ENCODE data around the gene AIP. TPM values are rescaled to one million over a fixed set of nuclear protein-coding genes. Genes with fewer than 3 reads are reported as not detected.

Gene AIP
- total and polyA plus RNA-seq, 9 of the 15 experiments (the other 6 are each of a cell fraction or from before 2014, with no cell fraction given) = 5.2 to 92.5 (median 52.7) TPM

- TF ChIP-seq LARP7 (IDR thresholded peaks at IDR 0.05) = no peak
- no peak for TF ChIP-seq DIDO1 (tag; IDR thresholded peaks at IDR 0.05; ENCODE audit: low read depth)
- peak; percentile 98 for TF ChIP-seq TFE3 (CRISPR knock-in tag; IDR thresholded peaks at IDR 0.05)
- no peak for TF ChIP-seq RCOR1 (IDR thresholded peaks at IDR 0.05; ENCODE audit: borderline replicate concordance in 1 of 2, low read depth in 2 of 2, low read length in 2 of 2)
- TF ChIP-seq NEUROD1 (IDR thresholded peaks at IDR 0.05; ENCODE audit: borderline replicate concordance, low read depth, low read length, partially characterized antibody) = no peak
- TF ChIP-seq PRMT5 (CRISPR knock-in tag; IDR thresholded peaks at IDR 0.05) = no peak
- TF ChIP-seq FOXA3 (CRISPR knock-in tag; conservative IDR thresholded peaks at IDR 0.05 in 1 of 2, IDR thresholded peaks at IDR 0.05 in 1 of 2) = peak in 1 of 2 experiments; percentile 5; a peak in 1 of 4 replicates
- TF ChIP-seq HDAC8 (tag; IDR thresholded peaks at IDR 0.05) = no peak
- no peak for TF ChIP-seq CTCF (IDR thresholded peaks at IDR 0.05 in 2 of 3, conservative IDR thresholded peaks at IDR 0.05 in 1 of 3; ENCODE audit: insufficient read depth in 2 of 3, low read depth in 1 of 3, low read length in 3 of 3)
- no peak for TF ChIP-seq ATF3 (IDR thresholded peaks at IDR 0.05)
- no peak for TF ChIP-seq ATF3 (CRISPR knock-in tag; conservative IDR thresholded peaks at IDR 0.05)
- TF ChIP-seq SMARCB1 (IDR thresholded peaks at IDR 0.05; ENCODE audit: insufficient read length, low read depth) = no peak
- peak; percentile 46 to 92 (median 88) for TF ChIP-seq YY1 (IDR thresholded peaks at IDR 0.05; ENCODE audit: borderline replicate concordance in 1 of 3, control insufficient read depth in 1 of 3, extremely low read depth in 1 of 3, insufficient read depth in 3 of 3, insufficient read length in 1 of 3, insufficient replicate concordance in 2 of 3, low read depth in 1 of 3, low read length in 2 of 3)
- TF ChIP-seq TFAM (CRISPR knock-in tag; conservative IDR thresholded peaks at IDR 0.05) = no peak
- no peak for TF ChIP-seq HNRNPK (IDR thresholded peaks at IDR 0.05; ENCODE audit: low read depth, low read length, poor library complexity, severe bottlenecking)
- 0 out of 4 replicates have a peak, but pooled peaks of 1 of the 2 experiments have one; percentile 5 for TF ChIP-seq SIN3A (IDR thresholded peaks at IDR 0.05; ENCODE audit: borderline replicate concordance in 2 of 2, control insufficient read depth in 1 of 2, low read depth in 2 of 2, low read length in 2 of 2)
- no peak for TF ChIP-seq MBD1 (CRISPR knock-in tag; IDR thresholded peaks at IDR 0.05)
- TF ChIP-seq KHSRP (IDR thresholded peaks at IDR 0.05) = no peak
- peak; percentile 79 for TF ChIP-seq ZFX (CRISPR knock-in tag; IDR thresholded peaks at IDR 0.05)
- peak; percentile 28; the same call in 1 of the 2 replicates for TF ChIP-seq CBX1 (IDR thresholded peaks at IDR 0.05; ENCODE audit: low read depth)
Observed at GRCh38 chr11:67464411-67465188, 18.2 kb upstream of the AIP start (continued).

Data from K562 (cell line).